HFF-Myc (cell line): ENCODE measurements around the gene XG.

Source experiments
- DNase-seq: peaks from one replicate; pipeline ENCODE4 v3.0.0-alpha.2; 2011; ENCODE audit warnings: low read depth; ENCODE audit errors: extremely low read depth
- H3K4me3 ChIP-seq: replicated peaks from 2 replicates; pipeline ENCODE4 v1.5.1; 2011; ENCODE audit warnings: low read depth, mild to moderate bottlenecking, control low read depth, low read length
- CTCF ChIP-seq: IDR thresholded peaks from 2 replicates; pipeline ENCODE4 v1.5.1; 2012; ENCODE audit warnings: mild to moderate bottlenecking, low read depth, low read length, control low read depth; ENCODE audit errors: missing control alignments

Gene XG

GRCh38 chrX:2817036-2817435 is 65.2 kb downstream of the XG start:
- no peak overlapping the region for H3K4me3 ChIP-seq
- DNase-seq = no peak
- no peak for TF ChIP-seq CTCF

GRCh38 chrX:2819345-2820135 is 67.7 kb downstream of the XG start:
- no peak for DNase-seq
- no peak overlapping the region for H3K4me3 ChIP-seq
- peak; percentile 27 for TF ChIP-seq CTCF

GRCh38 chrX:2820136-2820771 is 68.4 kb downstream of the XG start:
- no peak for DNase-seq
- no peak for TF ChIP-seq CTCF
- H3K4me3 ChIP-seq = no peak overlapping the region

GRCh38 chrX:2823795-2824386 is 72.1 kb downstream of the XG start:
- no peak for DNase-seq
- no peak overlapping the region for H3K4me3 ChIP-seq
- TF ChIP-seq CTCF = no peak

- TF ChIP-seq CTCF = no peak
- no peak for DNase-seq
These were observed 73.0 kb downstream of the XG start for GRCh38 chrX:2824886-2825285.

GRCh38 chrX:2828344-2828958 is 76.6 kb downstream of the XG start, which contains the start of gene GYG2:
GYG2 (plus strand) TSS chrX:2828930; CDS start chrX:2830189, 1,259 bp downstream.
- H3K4me3 ChIP-seq = no peak within 1 kb of the TSS
- no peak for DNase-seq
- TF ChIP-seq CTCF = no peak

More at GRCh38 chrX:2824886-2825285, 73.0 kb downstream of the XG start:
- no peak overlapping the region for H3K4me3 ChIP-seq
